ENCODE data around the gene ESPNL. TPM values are rescaled to one million over a fixed set of nuclear protein-coding genes. Genes with fewer than 3 reads are reported as not detected.
"Not testable (repeated sequence)": the region's sequence is repeated elsewhere in the genome, so short reads cannot be mapped to it uniquely, and the experiment has no call there.

The ESPNL gene
- total and polyA plus RNA-seq, 4 donors: 0.08 to 0.59 (median 0.35) TPM

DNA sequence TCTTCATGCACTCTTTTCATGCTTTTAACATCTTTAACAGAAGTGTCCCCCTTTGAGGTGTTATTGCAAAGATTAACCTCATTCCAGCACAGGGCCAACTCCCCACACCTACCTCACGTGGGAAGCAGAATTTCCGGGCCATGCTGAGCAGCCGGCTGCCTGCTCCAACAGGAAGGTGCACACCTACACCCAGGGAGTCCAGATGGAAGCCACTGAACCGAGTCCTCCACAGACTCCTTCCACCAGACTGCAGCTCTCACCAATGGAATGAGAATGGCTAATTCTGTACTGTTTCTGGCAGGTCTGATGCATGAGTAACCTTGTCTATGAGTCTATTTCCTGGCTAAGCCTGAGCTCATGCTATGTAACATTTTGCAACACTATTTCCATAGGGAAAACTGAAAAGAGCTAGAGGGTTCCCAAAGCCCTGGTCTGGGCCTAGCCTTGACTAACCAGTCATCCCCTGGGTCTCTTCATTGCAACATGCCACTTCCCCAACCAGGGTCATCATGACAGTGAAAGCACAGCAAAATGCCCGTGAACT, 69.6 kb downstream of the ESPNL start:
- Histone ChIP-seq H3K4me3 (ENCODE audit: low read depth in 1 of 3, low read length in 3 of 3) (no peak overlapping the region), H3K27ac (ENCODE audit: low read depth in 1 of 2, low read length in 2 of 2) (peak overlapping the region; percentile 60 to 87), H3K4me1 (ENCODE audit: control insufficient read depth in 4 of 4, insufficient read depth in 4 of 4, low read length in 3 of 4) (peaks cover 7 to 14% (median 11%) of the 10 kb centered on the region in 4 donors), H3K27me3 (ENCODE audit: control insufficient read depth in 4 of 4, insufficient read depth in 4 of 4, low read length in 3 of 4) (no peaks in the 10 kb centered on the region), H3K36me3 (ENCODE audit: control insufficient read depth in 4 of 4, insufficient read depth in 3 of 4, low read depth in 1 of 4, low read length in 3 of 4) (peaks cover 0 to 38% (median 15%) of the 10 kb centered on the region in 4 donors), H3K9me3 (ENCODE audit: control insufficient read depth in 4 of 4, low read length in 3 of 4) (no peaks in the 10 kb centered on the region), H3K9ac (ENCODE audit: low read depth in 1 of 2, low read length in 2 of 2) (no peak overlapping the region)
- TF ChIP-seq GABPA (IDR thresholded peaks at IDR 0.05 in 1 of 2, conservative IDR thresholded peaks at IDR 0.05 in 1 of 2): peak in 1 of 2 donors; percentile 36
- TF ChIP-seq RXRA (IDR thresholded peaks at IDR 0.05): peak in 1 of 2 donors; percentile 9
- TF ChIP-seq, protein P1, sequence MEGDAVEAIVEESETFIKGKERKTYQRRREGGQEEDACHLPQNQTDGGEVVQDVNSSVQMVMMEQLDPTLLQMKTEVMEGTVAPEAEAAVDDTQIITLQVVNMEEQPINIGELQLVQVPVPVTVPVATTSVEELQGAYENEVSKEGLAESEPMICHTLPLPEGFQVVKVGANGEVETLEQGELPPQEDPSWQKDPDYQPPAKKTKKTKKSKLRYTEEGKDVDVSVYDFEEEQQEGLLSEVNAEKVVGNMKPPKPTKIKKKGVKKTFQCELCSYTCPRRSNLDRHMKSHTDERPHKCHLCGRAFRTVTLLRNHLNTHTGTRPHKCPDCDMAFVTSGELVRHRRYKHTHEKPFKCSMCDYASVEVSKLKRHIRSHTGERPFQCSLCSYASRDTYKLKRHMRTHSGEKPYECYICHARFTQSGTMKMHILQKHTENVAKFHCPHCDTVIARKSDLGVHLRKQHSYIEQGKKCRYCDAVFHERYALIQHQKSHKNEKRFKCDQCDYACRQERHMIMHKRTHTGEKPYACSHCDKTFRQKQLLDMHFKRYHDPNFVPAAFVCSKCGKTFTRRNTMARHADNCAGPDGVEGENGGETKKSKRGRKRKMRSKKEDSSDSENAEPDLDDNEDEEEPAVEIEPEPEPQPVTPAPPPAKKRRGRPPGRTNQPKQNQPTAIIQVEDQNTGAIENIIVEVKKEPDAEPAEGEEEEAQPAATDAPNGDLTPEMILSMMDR (IDR thresholded peaks at IDR 0.05; ENCODE audit: low read depth, low read length, missing input control): no peak
- peak in 1 of 2 donors; percentile 19 for TF ChIP-seq HNF4A (conservative IDR thresholded peaks at IDR 0.05)
- peak; percentile 41 for TF ChIP-seq SP1 (IDR thresholded peaks at IDR 0.05)
- no peak for DNase-seq (ENCODE audit: low spot score)
- WGBS: 46% methylated on average over 5 of the region's 5 CpGs

DNA sequence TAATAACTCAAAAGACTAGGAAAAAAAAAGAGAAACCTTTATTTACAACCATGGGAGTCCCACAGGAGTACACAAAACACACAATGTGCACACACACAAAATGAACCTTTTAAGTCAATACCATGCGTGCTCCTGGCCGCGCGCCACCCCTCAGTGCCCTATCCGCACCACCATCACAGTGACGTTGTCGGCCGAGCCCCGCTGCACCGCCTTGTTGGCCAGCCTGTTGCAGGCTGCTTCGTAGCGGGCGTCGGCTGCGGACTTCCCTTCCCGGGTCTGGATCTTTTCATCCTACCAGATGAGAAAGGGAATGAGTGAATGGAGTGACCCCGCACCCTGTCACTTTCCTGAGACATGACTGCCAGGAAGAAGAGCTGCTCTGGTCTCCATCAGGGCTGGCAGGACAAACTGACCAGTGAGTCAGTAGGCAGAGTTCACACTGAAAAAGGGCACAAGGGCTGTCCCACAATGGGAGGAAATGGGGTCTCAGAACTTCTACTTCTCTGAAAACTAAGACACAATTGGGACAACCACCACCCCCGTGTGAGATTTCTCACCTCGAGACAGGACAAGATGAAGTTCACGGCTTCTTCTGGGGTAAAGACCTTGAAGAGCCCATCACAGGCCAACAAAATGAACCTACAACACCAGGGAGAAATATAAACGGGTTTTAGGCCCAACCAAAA, 70.4 kb downstream of the ESPNL start:
- no peaks in the 10 kb centered on the region for H3K27me3 ChIP-seq (ENCODE audit: control insufficient read depth in 4 of 4, insufficient read depth in 4 of 4, low read length in 3 of 4)
- peaks cover 0 to 45% (median 16%) of the 10 kb centered on the region in 4 donors for H3K36me3 ChIP-seq (ENCODE audit: control insufficient read depth in 4 of 4, insufficient read depth in 3 of 4, low read depth in 1 of 4, low read length in 3 of 4)
- 85% methylated on average over 21 of the region's 21 CpGs for WGBS
- peaks cover 7 to 14% (median 11%) of the 10 kb centered on the region in 4 donors for H3K4me1 ChIP-seq (ENCODE audit: control insufficient read depth in 4 of 4, insufficient read depth in 4 of 4, low read length in 3 of 4)
- H3K27ac ChIP-seq (ENCODE audit: low read depth in 1 of 2, low read length in 2 of 2): peak overlapping the region; percentile 60 to 87
- TF ChIP-seq EGR1 (IDR thresholded peaks at IDR 0.05; ENCODE audit: low read depth in 2 of 2): no peak
- no peak for TF ChIP-seq RAD21 (IDR thresholded peaks at IDR 0.05)
- no peak for TF ChIP-seq NR2F2 (IDR thresholded peaks at IDR 0.05)
- no peak for TF ChIP-seq MAX (IDR thresholded peaks at IDR 0.05)
- TF ChIP-seq TAF1 (conservative IDR thresholded peaks at IDR 0.05): no peak
- no peak for TF ChIP-seq GABPA (IDR thresholded peaks at IDR 0.05 in 1 of 2, conservative IDR thresholded peaks at IDR 0.05 in 1 of 2)
- no peak for TF ChIP-seq ATF3 (IDR thresholded peaks at IDR 0.05)
- TF ChIP-seq HNF4A (conservative IDR thresholded peaks at IDR 0.05): no peak
- no peak for TF ChIP-seq REST (IDR thresholded peaks at IDR 0.05)
- TF ChIP-seq YY1 (IDR thresholded peaks at IDR 0.05): no peak
- TF ChIP-seq RXRA (IDR thresholded peaks at IDR 0.05): no peak
- no peak for TF ChIP-seq FOXA1 (IDR thresholded peaks at IDR 0.05)
- TF ChIP-seq JUND (IDR thresholded peaks at IDR 0.05): no peak
- no peak for TF ChIP-seq SP1 (IDR thresholded peaks at IDR 0.05)
- TF ChIP-seq, protein P1 (IDR thresholded peaks at IDR 0.05; ENCODE audit: low read depth, low read length, missing input control): no peak
- DNase-seq (ENCODE audit: low spot score): no peak
- no peaks in the 10 kb centered on the region for H3K9me3 ChIP-seq (ENCODE audit: control insufficient read depth in 4 of 4, low read length in 3 of 4)
- H3K9ac ChIP-seq (ENCODE audit: low read depth in 1 of 2, low read length in 2 of 2): no peak overlapping the region
- H3K4me3 ChIP-seq (ENCODE audit: low read depth in 1 of 3, low read length in 3 of 3): no peak overlapping the region

GRCh38 chr2:238171072-238171431, 70.9 kb downstream of the ESPNL start:
- peak overlapping the region; percentile 60 to 87 for H3K27ac ChIP-seq (ENCODE audit: low read depth in 1 of 2, low read length in 2 of 2)
- not testable (repeated sequence) for DNase-seq (ENCODE audit: low spot score)
- WGBS: 90% methylated on average over 5 of the region's 5 CpGs

More at GRCh38 chr2:238171072-238171431, 70.9 kb downstream of the ESPNL start:
- H3K9ac ChIP-seq (ENCODE audit: low read depth in 1 of 2, low read length in 2 of 2); H3K4me3 ChIP-seq (ENCODE audit: low read depth in 1 of 3, low read length in 3 of 3); H3K27me3 ChIP-seq (ENCODE audit: control insufficient read depth in 4 of 4, insufficient read depth in 4 of 4, low read length in 3 of 4); H3K9me3 ChIP-seq (ENCODE audit: control insufficient read depth in 4 of 4, low read length in 3 of 4): not testable (repeated sequence)
- peaks cover 0 to 48% (median 18%) of the 10 kb centered on the region in 4 donors for H3K36me3 ChIP-seq (ENCODE audit: control insufficient read depth in 4 of 4, insufficient read depth in 3 of 4, low read depth in 1 of 4, low read length in 3 of 4)
- H3K4me1 ChIP-seq (ENCODE audit: control insufficient read depth in 4 of 4, insufficient read depth in 4 of 4, low read length in 3 of 4): peaks cover 7 to 14% (median 11%) of the 10 kb centered on the region in 4 donors
